Cardiac muscle cell (in vitro differentiated cells and primary cell): ENCODE measurements around the gene VSIG8. TPM values are rescaled to one million over a fixed set of nuclear protein-coding genes. Genes with fewer than 3 reads are reported as not detected.

Source experiments
- DNase-seq, 2 donors: peaks; one replicate each; pipeline versions ENCODE4 v3.0.0 to v3.0.0-alpha.2; 2010 to 2017; ENCODE audit warnings: low read depth in 1 of 2, low spot score in 1 of 2
- H3K27ac ChIP-seq: fragments of 200-600 bp; sonication (generic); 2 replicates; pipeline ENCODE4 v1.5.1; 2016
- H3K27me3 ChIP-seq: fragments of 200-600 bp; sonication (generic); 2 replicates; pipeline ENCODE4 v1.6.0; 2016; ENCODE audit warnings: control low read depth
- H3K36me3 ChIP-seq: fragments of 200-600 bp; sonication (generic); 2 replicates; pipeline ENCODE4 v1.5.1; 2016; ENCODE audit warnings: control low read depth
- H3K4me1 ChIP-seq: fragments of 200-600 bp; sonication (generic); 2 replicates; pipeline ENCODE4 v1.8.1; 2017; ENCODE audit warnings: low read depth, mild to moderate bottlenecking, mixed run types
- H3K4me3 ChIP-seq: fragments of 200-600 bp; sonication (generic); 2 replicates; pipeline ENCODE4 v1.5.1; 2016; ENCODE audit warnings: mild to moderate bottlenecking
- H3K9me3 ChIP-seq: fragments of 200-600 bp; sonication (generic); 2 replicates; pipeline ENCODE4 v1.5.1; 2017; ENCODE audit warnings: low read depth, mild to moderate bottlenecking, control low read depth
- polyA plus RNA-seq: library from polyadenylated mRNA; unstranded; fragments of >200 nt; fragmentation: Nextera tagmentation; extraction: Ambion mirVana; gene quantifications from 2 replicates; pipeline ENCODE4 v1.2.1, GENCODE V29; 2016
- total RNA-seq: library from RNA; depleted of rRNA; stranded (reverse); fragments of >200 nt; gene quantifications from 2 replicates; pipeline ENCODE4 v1.2.3, GENCODE V29; 2016
- TF ChIP-seq, protein P1 (sequence below): IDR thresholded peaks from 2 replicates; pipeline ENCODE4 v1.5.1; 2012; ENCODE audit warnings: low read depth, mild to moderate bottlenecking, low read length

VSIG8 gene
- total and polyA plus RNA-seq, 2 experiments from 2014 or later, result not detected

DNA sequence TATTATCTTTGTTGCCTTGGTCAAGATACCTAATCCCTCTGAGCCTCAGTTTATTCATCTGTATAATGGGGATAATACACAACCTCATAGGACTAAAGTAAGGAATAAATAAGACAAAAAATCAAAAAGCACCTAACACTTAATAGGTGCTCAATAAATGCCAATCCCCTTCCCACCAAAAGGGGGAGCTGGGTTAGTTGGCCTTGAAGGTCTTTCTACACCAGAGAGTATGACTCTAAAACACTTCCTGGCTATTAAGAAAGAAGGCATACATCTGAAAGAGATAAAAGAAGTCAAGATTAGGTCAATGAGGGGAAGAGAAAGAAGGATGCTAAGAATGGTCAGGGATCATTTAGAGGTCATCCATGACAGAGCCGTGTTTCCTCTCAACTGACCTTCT is 11.1 kb downstream of the VSIG8 start:
- peaks cover 31% of the 10 kb centered on the region for H3K27me3 ChIP-seq
- TF ChIP-seq, protein P1, sequence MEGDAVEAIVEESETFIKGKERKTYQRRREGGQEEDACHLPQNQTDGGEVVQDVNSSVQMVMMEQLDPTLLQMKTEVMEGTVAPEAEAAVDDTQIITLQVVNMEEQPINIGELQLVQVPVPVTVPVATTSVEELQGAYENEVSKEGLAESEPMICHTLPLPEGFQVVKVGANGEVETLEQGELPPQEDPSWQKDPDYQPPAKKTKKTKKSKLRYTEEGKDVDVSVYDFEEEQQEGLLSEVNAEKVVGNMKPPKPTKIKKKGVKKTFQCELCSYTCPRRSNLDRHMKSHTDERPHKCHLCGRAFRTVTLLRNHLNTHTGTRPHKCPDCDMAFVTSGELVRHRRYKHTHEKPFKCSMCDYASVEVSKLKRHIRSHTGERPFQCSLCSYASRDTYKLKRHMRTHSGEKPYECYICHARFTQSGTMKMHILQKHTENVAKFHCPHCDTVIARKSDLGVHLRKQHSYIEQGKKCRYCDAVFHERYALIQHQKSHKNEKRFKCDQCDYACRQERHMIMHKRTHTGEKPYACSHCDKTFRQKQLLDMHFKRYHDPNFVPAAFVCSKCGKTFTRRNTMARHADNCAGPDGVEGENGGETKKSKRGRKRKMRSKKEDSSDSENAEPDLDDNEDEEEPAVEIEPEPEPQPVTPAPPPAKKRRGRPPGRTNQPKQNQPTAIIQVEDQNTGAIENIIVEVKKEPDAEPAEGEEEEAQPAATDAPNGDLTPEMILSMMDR, result peak; percentile 31
- DNase-seq, result no peak

DNA sequence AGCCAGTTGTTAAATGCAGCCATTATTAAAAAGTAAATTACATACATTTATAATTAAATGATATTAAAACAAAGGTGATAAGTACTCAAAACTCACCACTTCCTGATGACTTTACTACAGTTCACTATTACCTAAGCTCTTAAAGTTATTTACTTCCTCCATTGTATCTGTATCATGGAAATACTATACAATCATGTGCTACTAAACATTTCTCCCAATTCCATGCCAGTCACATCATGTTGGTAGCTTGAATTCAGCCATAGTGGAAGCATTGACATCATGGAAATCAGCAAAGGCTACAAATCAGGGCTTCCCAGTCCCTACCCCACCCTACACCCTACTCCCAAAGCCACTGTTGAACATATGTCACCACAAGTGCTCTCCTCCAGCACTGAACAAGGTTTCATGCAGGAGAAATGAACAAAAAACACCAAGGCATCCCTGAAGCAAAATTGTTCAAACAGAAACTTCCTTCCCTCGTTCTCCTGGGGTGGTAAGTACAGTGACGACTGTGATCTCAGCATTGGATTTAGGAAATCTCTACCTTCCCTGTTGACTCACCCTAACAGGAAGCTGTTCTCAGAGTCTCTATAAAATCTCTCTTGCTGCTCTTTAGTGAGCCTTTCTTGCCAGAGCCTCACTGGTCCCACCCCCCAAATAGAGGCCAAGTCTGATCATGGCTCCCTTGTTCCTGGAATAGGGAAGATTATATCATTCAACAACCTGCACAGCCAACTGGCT is 12.7 kb downstream of the VSIG8 start:
- H3K27me3 ChIP-seq, result peaks cover 15% of the 10 kb centered on the region
- TF ChIP-seq, protein P1, result no peak
- H3K27ac ChIP-seq, result no peak overlapping the region
- peak in 1 of 2 donors; percentile 35 for DNase-seq
- no peak overlapping the region for H3K4me3 ChIP-seq
- no peaks in the 10 kb centered on the region for H3K36me3 ChIP-seq
- peaks cover 8% of the 10 kb centered on the region for H3K4me1 ChIP-seq
- H3K9me3 ChIP-seq, result no peaks in the 10 kb centered on the region

More for the DNA sequence above, 11.1 kb downstream of the VSIG8 start:
- H3K4me3 ChIP-seq, result no peak overlapping the region
- H3K4me1 ChIP-seq, result peaks cover 8% of the 10 kb centered on the region
- H3K9me3 ChIP-seq, result no peaks in the 10 kb centered on the region
- H3K36me3 ChIP-seq, result no peaks in the 10 kb centered on the region
- no peak overlapping the region for H3K27ac ChIP-seq

DNA sequence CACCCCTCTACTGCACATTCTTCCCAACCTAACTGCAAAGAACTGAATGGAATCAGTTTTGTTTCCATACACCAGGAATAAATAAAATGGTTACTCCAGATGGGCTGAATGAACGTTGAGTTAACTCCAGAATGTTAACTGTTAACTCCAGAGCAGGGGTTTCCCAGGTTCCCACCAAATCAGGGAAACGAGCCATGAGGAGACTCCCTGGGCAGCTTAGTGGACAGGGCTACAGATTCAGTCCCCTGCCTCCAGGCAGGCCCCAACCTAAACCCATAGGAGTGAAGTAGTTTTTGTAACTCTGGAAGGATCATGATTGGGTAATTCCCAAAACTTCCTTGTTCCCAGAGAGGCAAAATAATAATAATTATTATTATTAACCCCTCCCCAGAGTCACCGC is 14.1 kb downstream of the VSIG8 start:
- peaks cover 1% of the 10 kb centered on the region for H3K4me1 ChIP-seq
- H3K4me3 ChIP-seq, result no peak overlapping the region
- DNase-seq, result no peak
- no peak overlapping the region for H3K27ac ChIP-seq
- no peaks in the 10 kb centered on the region for H3K36me3 ChIP-seq
- TF ChIP-seq, protein P1, result no peak
- peaks cover 15% of the 10 kb centered on the region for H3K27me3 ChIP-seq
- no peaks in the 10 kb centered on the region for H3K9me3 ChIP-seq

DNA sequence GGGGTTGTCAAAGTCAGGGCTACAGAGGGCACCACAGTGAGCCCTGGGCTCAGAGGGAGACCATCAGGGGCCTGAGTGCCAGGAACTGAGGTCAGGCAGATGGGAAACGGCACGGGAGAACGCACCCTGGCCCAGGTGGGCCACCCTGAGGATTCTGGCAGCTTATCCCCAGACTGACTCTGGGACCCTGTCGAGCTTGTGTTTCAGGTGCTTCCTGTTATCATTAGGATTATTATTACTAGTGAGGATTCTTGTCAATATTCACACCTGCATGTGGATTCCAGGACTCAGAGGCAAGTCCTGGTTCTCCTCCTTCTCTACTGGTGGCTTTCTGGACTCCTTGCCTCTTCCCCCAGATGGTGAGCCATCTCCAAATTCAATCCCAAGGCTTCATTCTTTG is 15.2 kb downstream of the VSIG8 start:
- H3K4me3 ChIP-seq, result no peak overlapping the region
- DNase-seq, result no peak

DNA sequence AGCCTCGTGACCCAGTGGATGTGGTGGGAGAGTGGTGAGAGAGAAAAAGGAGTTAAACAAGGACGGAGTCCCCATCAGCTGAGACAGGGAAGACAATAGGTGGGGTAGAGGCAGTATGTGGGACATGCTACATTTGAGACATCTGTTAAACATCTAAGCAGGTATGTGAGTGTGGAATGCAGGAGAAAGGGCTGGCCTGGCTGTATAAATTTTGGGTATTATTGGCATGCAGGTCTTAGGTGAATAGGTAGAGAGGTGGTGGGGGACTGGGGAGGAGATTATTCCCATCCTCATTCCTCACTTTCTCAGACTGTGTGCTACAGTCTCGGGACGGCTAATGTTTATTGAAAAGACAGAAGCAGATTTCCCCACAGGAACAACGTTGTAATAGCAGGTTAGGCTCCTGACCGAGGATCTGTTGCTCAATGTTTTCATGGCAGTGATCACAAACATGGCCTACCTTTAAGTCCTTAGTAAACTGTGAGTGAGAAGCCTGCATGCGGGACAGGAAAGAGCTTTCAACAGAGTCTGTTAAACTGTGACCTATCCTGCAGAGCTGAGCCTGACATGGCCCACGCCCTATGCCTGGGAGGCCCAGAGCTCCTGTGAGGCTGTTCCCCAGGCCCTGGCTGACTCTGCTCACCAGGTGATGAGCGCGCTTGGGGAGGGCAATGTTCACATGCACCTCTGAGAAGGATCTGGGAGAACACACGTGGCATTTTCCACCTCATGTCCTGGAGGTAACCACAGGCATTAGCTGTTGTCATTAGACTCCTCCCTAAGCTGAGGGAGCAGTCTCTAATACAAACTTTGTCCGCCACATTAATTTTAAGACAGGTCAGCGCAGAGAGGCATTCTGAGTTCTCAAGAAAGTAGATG is 16.5 kb downstream of the VSIG8 start:
- Histone ChIP-seq H3K4me3 (no peak overlapping the region), H3K9me3 (no peaks in the 10 kb centered on the region), H3K36me3 (no peaks in the 10 kb centered on the region), H3K27me3 (peaks cover 8% of the 10 kb centered on the region), H3K4me1 (no peaks in the 10 kb centered on the region), H3K27ac (no peak overlapping the region)
- TF ChIP-seq, protein P1, result no peak
- no peak for DNase-seq

More for the DNA sequence above, 15.2 kb downstream of the VSIG8 start:
- H3K36me3 ChIP-seq, result no peaks in the 10 kb centered on the region
- H3K9me3 ChIP-seq, result no peaks in the 10 kb centered on the region
- H3K27me3 ChIP-seq, result peaks cover 8% of the 10 kb centered on the region
- H3K4me1 ChIP-seq, result no peaks in the 10 kb centered on the region
- TF ChIP-seq, protein P1, result no peak
- no peak overlapping the region for H3K27ac ChIP-seq
